Cardiac muscle cell (in vitro differentiated cells and primary cell): Measurements from ENCODE around the gene INPP5E. TPM values are rescaled to one million over a fixed set of nuclear protein-coding genes. Genes with fewer than 3 reads are reported as not detected.

Source experiments
- DNase-seq, 2 donors: peaks; one replicate each; pipeline versions ENCODE4 v3.0.0 to v3.0.0-alpha.2; 2010 to 2017; ENCODE audit warnings: low read depth in 1 of 2, low spot score in 1 of 2
- H3K27ac ChIP-seq: fragments of 200-600 bp; sonication (generic); 2 replicates; pipeline ENCODE4 v1.5.1; 2016
- H3K27me3 ChIP-seq: fragments of 200-600 bp; sonication (generic); 2 replicates; pipeline ENCODE4 v1.6.0; 2016; ENCODE audit warnings: control low read depth
- H3K36me3 ChIP-seq: fragments of 200-600 bp; sonication (generic); 2 replicates; pipeline ENCODE4 v1.5.1; 2016; ENCODE audit warnings: control low read depth
- H3K4me1 ChIP-seq: fragments of 200-600 bp; sonication (generic); 2 replicates; pipeline ENCODE4 v1.8.1; 2017; ENCODE audit warnings: low read depth, mild to moderate bottlenecking, mixed run types
- H3K4me3 ChIP-seq: fragments of 200-600 bp; sonication (generic); 2 replicates; pipeline ENCODE4 v1.5.1; 2016; ENCODE audit warnings: mild to moderate bottlenecking
- H3K9me3 ChIP-seq: fragments of 200-600 bp; sonication (generic); 2 replicates; pipeline ENCODE4 v1.5.1; 2017; ENCODE audit warnings: low read depth, mild to moderate bottlenecking, control low read depth
- CTCF ChIP-seq: IDR thresholded peaks from 2 replicates; pipeline ENCODE4 v1.5.1; 2012; ENCODE audit warnings: low read depth, mild to moderate bottlenecking, low read length
- polyA plus RNA-seq: library from polyadenylated mRNA; unstranded; fragments of >200 nt; fragmentation: Nextera tagmentation; extraction: Ambion mirVana; gene quantifications from 2 replicates; pipeline ENCODE4 v1.2.1, GENCODE V29; 2016
- total RNA-seq: library from RNA; depleted of rRNA; stranded (reverse); fragments of >200 nt; gene quantifications from 2 replicates; pipeline ENCODE4 v1.2.3, GENCODE V29; 2016

The INPP5E gene
- total and polyA plus RNA-seq, 2 experiments from 2014 or later = 14.9 to 26.8 TPM

- Histone ChIP-seq H3K9me3 (no peaks in the 10 kb centered on the region), H3K27me3 (no peaks in the 10 kb centered on the region), H3K27ac (peak overlapping the region; percentile 98), H3K4me1 (peaks cover 11% of the 10 kb centered on the region), H3K36me3 (peaks cover 2% of the 10 kb centered on the region), H3K4me3 (peak overlapping the region; percentile 92)
- no peak for TF ChIP-seq CTCF
- DNase-seq = peak; percentile 21 to 56
Measured at GRCh38 chr9:136482046-136482792, 42.6 kb upstream of the INPP5E start.

- no peak overlapping the region for H3K27ac ChIP-seq
- TF ChIP-seq CTCF = no peak
- H3K27me3 ChIP-seq = no peaks in the 10 kb centered on the region
- peaks cover 9% of the 10 kb centered on the region for H3K36me3 ChIP-seq
- no peaks in the 10 kb centered on the region for H3K9me3 ChIP-seq
- peak overlapping the region; percentile 92 for H3K4me3 ChIP-seq
- no peak for DNase-seq
- peaks cover 11% of the 10 kb centered on the region for H3K4me1 ChIP-seq
Measured at GRCh38 chr9:136481558-136481957, 41.9 kb upstream of the INPP5E start.

GRCh38 chr9:136476369-136477150, 36.9 kb upstream of the INPP5E start:
- no peaks in the 10 kb centered on the region for H3K27me3 ChIP-seq
- H3K36me3 ChIP-seq = peaks cover 39% of the 10 kb centered on the region
- no peaks in the 10 kb centered on the region for H3K9me3 ChIP-seq
- no peak for TF ChIP-seq CTCF
- no peak overlapping the region for H3K27ac ChIP-seq
- peaks cover 3% of the 10 kb centered on the region for H3K4me1 ChIP-seq
- no peak overlapping the region for H3K4me3 ChIP-seq
- no peak for DNase-seq

- H3K4me1 ChIP-seq = no peaks in the 10 kb centered on the region
- no peak overlapping the region for H3K27ac ChIP-seq
- H3K4me3 ChIP-seq = no peak overlapping the region
- H3K36me3 ChIP-seq = peaks cover 44% of the 10 kb centered on the region
- no peaks in the 10 kb centered on the region for H3K27me3 ChIP-seq
- DNase-seq = no peak
- no peaks in the 10 kb centered on the region for H3K9me3 ChIP-seq
- TF ChIP-seq CTCF = no peak
Measured at GRCh38 chr9:136474974-136475865, 35.6 kb upstream of the INPP5E start.

GRCh38 chr9:136474021-136474640, 34.5 kb upstream of the INPP5E start:
- H3K27ac ChIP-seq = no peak overlapping the region
- no peak for TF ChIP-seq CTCF
- H3K27me3 ChIP-seq = no peaks in the 10 kb centered on the region
- no peak overlapping the region for H3K4me3 ChIP-seq
- H3K9me3 ChIP-seq = no peaks in the 10 kb centered on the region
- H3K4me1 ChIP-seq = no peaks in the 10 kb centered on the region
- no peak for DNase-seq
- peaks cover 50% of the 10 kb centered on the region for H3K36me3 ChIP-seq
